AG08396 (cell line): Measurements from ENCODE around the gene IGF2BP2.
"Not testable (repeated sequence)": the region's sequence is repeated elsewhere in the genome, so short reads cannot be mapped to it uniquely, and the experiment has no call there.

Experiments
- DNase-seq: peaks from one replicate; pipeline ENCODE4 v3.0.0; 2012; ENCODE audit warnings: low spot score, mixed read lengths

The IGF2BP2 gene

GRCh38 chr3:185659942-185660921 is 164.6 kb downstream of the IGF2BP2 start:
- peak; percentile 71 for DNase-seq

DNA sequence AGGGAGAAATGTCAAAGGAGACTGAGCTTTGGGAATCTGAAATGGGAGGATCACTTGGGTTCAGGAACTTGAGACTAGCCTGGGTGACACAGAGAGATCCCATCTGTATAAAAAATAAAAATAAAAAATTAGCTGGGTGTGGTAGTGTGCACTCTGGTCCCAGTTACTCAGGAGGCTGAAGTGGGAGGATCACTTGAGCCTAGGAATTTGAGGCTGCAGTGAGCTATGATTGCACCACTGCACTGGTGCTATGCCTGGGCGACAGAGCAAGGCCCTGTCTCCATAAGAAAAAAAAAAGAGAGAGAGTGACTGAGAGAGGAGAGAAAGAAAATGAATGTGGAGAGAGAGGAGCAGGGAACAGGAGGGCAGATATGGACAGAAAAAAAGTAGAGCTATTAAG is 165.9 kb downstream of the IGF2BP2 start:
- no peak for DNase-seq

DNA sequence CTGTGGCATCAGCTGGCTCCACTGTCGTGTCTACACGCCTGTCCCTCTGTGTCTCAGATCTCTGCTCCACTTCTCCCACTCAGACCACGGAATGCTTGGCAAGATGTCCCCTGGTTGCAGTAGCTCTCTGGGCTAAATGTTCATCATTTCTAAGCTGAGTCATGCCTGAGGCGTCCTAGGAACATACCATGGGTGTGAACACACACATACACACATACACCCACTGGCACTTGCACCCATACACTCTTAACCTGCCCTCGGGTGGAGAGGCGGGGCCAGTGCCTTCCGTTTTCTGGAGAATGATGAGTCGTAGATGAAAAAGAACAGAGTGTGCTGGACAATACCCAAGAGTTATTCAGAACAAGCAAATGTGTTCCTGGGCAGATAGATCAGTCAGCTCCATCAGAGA is 166.3 kb downstream of the IGF2BP2 start:
- DNase-seq, result peak; percentile 87

DNA sequence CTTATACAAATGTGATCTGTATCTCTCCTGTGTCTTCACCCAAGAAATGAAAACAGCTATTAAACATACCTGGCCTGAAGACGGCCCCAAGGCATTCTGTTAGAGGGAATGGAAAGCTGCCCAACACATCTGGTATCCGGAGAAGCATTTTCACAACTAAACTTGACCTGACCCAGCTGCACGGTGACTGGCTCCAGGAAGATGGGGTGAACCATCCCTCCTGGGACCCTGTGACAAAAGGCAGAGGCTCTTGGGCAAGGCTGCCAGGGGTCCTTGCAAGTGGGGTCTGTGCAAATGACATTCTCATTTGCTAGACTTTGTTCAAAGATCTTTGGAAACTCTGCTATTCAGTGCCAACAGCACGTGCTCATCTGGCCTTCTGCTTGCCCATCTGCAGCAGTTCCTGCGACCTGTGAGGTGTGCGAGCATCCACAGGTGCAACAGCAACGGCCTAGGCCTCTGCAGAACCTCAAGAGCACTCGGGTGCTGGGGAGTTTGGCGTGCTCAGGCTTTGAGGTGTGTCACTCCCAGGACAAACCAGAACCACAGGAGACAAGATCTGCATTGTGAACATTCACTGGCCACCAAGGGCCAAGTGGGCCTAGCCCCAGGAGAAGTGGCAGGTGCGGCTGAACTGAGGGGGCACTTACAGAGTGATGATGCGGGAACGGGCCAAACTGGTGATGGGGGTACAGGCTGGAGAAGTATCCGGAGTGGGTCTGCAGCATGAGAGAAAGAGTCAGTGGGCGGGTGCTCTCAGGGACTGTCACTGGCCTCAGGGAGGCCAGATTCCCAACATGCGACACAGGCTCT is 166.9 kb downstream of the IGF2BP2 start:
- no peak for DNase-seq

- no peak for DNase-seq
Measured at GRCh38 chr3:185657211-185657610, 167.6 kb downstream of the IGF2BP2 start.

DNA sequence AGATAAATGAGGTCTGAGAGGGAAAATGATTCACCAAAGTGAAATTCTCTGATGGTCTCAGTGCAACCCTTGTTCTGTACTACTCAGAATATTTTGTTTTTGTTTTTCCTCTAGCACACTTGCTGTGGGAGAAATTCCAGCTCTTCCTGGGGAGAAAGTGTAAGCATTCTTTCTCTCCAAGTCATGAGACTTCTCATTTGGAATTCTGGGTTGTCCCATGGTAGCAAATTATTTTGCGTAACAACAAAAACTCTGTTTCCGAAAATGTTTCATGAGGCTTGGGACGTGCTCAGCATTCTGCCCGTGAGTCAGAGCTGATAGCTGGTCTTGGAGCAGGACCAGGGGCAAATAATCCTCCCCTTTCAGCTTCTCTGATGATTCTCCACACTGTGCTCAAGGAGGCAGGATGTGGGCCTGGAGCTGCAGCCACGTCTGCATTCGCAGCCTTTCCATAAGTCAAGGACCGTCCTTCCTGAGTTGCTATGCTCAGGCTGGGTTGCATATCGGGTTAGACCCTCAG is 168.5 kb downstream of the IGF2BP2 start:
- peak; percentile 90 for DNase-seq

- no peak for DNase-seq
Measured at GRCh38 chr3:185655426-185656320, 169.2 kb downstream of the IGF2BP2 start.

DNA sequence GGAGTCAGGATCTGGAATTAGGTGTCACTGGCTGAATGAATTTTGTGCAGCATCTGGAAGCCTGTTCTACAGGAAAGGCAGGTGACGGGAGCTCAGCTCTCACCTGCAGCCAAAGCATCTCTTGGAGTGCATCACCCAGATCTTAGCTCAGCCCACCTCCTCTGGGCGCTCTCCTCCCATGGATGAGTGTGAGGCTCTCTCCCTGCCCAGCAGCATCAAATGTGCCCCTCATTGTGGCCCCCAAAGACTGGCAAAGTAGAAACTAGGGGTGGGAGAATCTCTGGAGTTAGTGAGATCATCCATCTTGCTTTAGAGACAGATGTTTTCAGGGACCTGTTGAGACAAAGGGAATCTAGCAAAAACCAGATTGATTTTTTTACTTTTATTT is 170.1 kb downstream of the IGF2BP2 start:
- no peak for DNase-seq

DNA sequence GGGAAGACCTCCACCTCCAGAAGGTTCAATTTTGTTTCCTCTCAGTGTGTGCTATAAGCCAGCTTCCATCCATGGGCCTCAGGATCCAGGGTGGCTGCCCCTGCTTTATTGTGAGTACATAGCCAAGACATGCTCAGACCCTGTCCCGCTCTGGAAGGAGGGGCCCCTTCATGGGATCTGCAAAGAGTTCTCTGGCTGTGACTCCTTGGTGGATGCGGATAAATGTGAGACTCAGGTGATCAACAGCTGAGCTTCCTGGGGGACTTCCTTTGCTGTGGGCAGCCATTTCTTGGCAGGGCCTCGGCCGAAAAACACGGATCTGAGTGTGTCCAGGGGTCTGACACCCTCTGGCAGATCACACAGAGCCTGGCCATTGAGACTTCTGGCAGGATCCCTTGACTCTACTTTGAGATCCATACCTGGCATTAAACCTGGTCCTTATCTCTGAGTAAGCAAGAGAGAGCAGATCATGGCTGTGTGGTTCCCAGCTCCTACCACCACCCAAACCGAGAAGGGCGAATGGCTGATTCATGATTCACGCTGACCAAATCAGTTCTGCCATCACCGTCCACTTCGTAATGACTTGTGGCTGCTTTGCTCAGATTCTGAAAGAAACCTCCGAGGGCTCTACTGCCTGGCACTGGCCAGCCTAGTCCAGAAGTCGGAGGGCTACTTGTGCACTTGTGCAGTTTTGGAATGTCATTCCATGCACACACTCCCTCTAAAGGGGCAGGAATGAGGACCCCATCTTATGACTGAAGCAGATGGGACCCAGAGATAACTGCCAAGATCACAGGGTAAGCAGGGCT is 170.7 kb downstream of the IGF2BP2 start:
- DNase-seq, result no peak

- DNase-seq, result no peak
Measured at GRCh38 chr3:185651971-185652370, 172.9 kb downstream of the IGF2BP2 start.

DNA sequence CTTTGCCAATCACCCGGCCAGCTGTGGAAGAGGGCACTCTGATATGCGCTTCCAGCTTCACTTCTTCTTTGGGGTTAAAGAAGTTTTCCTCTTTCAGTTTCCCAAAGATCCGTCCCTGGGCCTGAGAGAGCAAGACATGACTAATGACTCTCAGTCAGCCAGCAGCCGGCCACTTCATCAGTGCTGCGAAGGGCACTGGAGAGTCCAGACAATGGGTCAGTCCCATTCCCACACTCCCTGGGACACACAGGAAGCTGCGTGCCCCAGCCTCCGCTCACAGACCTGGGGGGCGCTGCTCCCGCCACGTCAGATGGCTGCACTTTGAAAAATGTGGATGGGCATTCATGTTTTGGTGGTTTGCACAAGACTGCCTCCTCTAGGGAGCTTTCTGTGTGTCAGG is 175.4 kb downstream of the IGF2BP2 start:
- no peak for DNase-seq

- no peak for DNase-seq
Measured at GRCh38 chr3:185648396-185648795, 176.4 kb downstream of the IGF2BP2 start.

GRCh38 chr3:185647880-185648210 is 177.0 kb downstream of the IGF2BP2 start:
- DNase-seq, result no peak

DNA sequence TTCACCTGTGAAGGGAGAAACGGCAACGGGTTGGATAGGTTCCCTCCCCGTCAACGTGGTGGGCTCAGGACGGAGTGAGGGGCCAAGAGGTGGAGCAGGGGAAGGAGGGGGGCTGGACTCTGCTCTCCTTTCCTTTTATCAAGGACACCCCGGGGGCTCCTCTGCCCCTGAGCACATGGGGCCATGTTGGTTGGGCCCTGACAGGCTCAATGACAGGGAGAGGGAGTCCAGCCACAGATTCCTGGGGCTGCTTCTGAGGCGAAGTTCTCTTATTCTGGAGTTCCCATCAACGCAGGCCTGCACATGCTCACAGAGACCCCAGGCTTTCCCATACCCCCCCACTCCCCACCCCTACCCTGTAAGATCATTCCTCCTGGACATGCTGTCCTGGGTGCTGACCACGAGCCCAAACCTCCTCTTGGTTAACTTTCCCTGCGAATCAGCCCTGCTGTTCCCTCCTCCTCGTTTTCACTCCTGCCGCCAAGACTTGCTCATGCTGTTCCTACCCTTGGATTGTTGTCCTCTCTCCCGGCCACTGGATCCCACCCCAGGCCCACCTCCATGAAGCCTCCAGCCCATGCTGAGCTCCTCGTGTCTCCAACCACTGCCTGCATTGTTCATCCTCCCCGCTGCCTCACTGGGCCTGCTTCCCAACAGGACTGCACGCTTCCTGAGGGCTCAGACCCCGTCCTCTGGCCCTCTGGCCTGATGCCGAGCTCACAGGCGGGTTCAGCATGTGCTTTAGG is 177.5 kb downstream of the IGF2BP2 start:
- no peak for DNase-seq

DNA sequence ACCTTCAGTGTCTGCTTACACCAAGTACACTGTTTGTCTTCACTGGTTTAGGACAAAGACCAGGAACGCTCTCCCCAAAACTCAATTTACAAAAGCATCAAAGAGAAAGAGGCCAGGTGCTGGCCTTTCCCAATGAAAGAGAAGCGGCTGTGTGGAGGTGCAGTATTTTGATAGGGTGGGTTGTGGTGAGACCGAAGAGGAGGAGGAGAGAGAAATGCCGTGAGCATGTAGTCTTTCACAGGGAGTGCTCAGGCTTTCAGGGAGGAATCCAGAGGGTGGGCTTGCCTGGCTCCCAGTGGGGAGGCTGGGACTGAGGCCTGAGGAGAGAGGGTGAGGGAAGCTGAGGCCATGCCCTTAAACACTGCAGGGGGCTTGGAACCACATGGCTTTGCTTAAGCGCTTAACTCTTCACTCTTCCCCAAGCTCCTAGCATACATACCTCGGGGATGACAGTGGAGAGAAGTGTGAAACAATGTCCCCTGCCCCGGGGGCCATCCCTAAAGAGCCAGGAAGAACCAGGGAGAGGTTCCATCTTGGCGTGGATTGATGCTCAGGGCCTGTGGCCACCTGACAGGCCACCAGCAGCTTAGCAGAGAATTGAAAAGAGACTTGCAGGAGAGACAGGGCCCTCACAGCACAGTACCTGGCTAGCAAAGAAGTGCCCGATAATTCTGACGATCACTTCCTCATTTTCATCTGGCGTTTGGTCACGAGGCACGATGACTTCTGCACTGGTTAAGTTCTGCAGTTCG is 178.3 kb downstream of the IGF2BP2 start:
- DNase-seq, result no peak

- no peak for DNase-seq
Measured at GRCh38 chr3:185645596-185646381, 179.1 kb downstream of the IGF2BP2 start.

GRCh38 chr3:185645191-185645590 is 179.7 kb downstream of the IGF2BP2 start:
- DNase-seq, result not testable (repeated sequence)

- DNase-seq, result no peak
Measured at GRCh38 chr3:185640308-185640707, 184.5 kb downstream of the IGF2BP2 start.
